KOPT-K1 (cell line): ENCODE results near the gene SEMA4G.

Source experiments
- H3K27ac ChIP-seq: fragments of 200-600 bp; sonication (generic); 2 replicates; pipeline ENCODE4 v1.5.1; 2016; ENCODE audit warnings: antibody characterized with exemption, mild to moderate bottlenecking, low read depth, low read length; ENCODE audit not compliant: poor library complexity, severe bottlenecking
- H3K36me3 ChIP-seq: fragments of 200-600 bp; sonication (generic); 2 replicates; pipeline ENCODE4 v1.5.1; 2017; ENCODE audit warnings: antibody characterized with exemption, mild to moderate bottlenecking, low read length, moderate library complexity; ENCODE audit not compliant: insufficient read depth
- H3K9me3 ChIP-seq: fragments of 200-600 bp; sonication (generic); 2 replicates; pipeline ENCODE4 v1.5.1; 2017; ENCODE audit warnings: antibody characterized with exemption, low read length, mild to moderate bottlenecking; ENCODE audit not compliant: insufficient read depth, poor library complexity, severe bottlenecking

Gene SEMA4G

DNA sequence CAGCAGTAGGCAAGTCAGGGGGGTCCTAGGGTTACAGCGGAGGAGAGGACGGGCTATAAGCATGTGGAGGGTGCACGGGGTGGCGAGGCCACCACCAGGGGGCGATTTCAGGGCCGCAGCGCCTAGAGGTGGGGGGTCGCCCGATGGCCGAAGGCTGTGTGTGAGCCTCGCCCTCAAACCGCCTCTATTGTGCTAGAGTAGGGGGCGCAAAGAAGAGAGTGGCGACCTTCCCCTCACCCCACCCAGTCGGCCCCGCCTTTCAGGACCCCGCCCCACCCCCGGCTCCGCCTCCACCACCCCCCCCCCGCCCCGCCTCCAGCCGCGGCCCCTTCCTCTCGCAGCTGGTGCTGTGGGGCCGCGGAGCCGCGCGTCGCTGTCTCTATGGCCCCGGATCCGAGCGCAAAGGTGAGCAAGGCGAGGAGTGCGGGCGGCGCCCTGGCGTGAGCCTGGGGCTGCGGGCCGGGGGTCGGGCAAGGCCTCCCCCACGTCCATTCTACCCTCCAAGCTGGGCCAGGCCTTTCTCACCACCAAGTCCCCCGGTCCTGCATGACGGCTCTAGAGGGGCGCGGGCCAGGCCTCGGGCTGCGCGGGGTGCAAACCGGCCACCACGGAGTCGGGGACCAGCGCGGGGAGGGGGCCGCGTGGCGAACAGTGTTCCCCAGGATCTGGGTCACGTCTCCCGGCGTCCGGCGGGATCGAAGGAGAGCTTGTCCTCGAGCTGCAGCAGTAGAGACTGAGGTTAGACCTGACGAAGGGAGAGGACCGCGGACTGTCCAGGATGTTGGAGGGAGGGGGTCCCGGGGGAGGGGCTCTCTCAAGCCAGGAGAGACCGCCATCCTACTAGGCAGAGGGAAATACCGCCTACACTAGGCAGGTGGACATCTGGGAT is at the start of gene SEMA4G:
SEMA4G (plus strand) TSS at position 318 of the 889 bp plus-strand sequence. CDS start 3,409 bp downstream, outside the sequence.
- Histone ChIP-seq H3K9me3 (no peaks in the 10 kb centered on the region), H3K27ac (no peak within 1 kb of the TSS), H3K36me3 (peaks cover 29% of the 10 kb centered on the region)

DNA sequence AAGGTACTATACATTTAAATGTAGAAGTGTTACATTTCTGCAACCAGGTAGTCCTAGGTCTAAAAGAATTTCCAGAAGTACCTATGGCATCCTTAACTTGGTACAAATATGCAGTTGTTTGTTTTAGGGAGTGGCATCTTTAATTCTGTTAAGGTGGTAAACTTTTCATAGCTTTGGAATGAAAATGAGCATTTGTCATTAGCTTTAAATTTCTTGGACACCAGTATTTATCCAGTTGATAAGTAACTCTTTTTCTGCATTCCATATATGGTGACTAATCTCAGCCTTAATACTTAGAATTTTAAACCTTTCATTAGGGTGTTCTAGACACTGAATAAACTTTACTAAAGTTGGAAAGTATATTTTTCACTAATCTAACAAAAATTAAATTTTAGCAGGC is 45.7 kb upstream of the SEMA4G start:
- H3K27ac ChIP-seq, result no peak overlapping the region
- no peaks in the 10 kb centered on the region for H3K9me3 ChIP-seq
- peaks cover 100% of the 10 kb centered on the region for H3K36me3 ChIP-seq

DNA sequence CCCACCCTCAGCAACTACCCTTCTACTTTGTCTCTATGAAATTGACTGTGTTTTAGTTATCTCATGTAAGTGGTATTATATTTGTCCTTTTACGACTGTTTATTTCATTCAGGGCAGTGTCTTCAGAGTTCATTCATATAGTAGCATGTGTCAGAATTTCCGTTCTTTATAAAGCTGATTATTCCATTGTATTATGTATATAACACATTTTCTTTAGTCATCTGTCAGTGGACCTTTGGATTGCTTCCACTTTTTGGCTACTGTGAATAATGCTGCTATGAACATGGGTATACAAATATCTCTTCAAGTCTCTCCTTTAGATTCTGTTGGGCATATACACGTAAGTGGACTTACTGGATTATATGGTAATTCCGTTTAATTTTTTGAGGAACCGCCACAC is 42.0 kb upstream of the SEMA4G start:
- Histone ChIP-seq H3K36me3 (peaks cover 100% of the 10 kb centered on the region), H3K27ac (no peak overlapping the region), H3K9me3 (no peaks in the 10 kb centered on the region)

DNA sequence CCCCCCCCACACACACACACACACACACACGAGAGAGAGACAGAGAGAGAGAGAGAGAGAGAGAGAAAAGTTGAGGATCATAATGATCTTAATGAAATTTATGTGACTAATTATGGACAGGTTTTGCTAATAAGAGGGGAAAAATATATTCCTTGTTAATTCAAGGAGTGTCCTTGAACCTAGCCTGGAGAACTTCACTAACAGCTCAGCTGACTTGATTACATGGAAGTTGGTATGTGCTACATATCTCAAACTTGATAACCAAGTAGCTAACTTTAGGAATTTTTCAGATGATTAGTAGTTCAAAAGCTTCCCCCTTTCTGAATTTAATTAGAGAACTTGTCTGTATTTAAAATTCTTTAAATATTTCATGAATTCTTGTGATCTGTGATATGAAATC is 41.3 kb upstream of the SEMA4G start:
- Histone ChIP-seq H3K36me3 (peaks cover 100% of the 10 kb centered on the region), H3K9me3 (no peaks in the 10 kb centered on the region), H3K27ac (no peak overlapping the region)

DNA sequence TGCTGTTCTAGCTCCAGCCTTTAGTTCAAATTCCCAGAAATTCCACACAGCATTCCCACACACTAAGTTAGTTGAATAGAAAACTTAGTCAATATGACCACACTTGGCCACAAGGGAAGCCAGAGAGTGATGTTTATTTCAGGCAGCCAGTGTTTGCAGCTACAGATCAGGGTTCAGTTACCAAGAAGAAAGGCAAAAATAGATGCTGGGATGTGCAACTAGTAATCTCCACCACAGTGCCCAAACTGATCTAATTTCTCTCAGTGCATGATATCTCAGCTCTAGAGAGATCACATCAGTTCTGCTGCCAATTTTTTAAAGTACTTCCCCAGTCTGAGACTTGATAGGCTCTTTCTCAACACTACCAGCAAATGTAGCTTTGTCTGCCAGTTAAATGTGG is 38.9 kb upstream of the SEMA4G start:
- H3K27ac ChIP-seq, result no peak overlapping the region
- H3K36me3 ChIP-seq, result peaks cover 99% of the 10 kb centered on the region
- no peaks in the 10 kb centered on the region for H3K9me3 ChIP-seq

- Histone ChIP-seq H3K36me3 (peaks cover 98% of the 10 kb centered on the region), H3K9me3 (no peaks in the 10 kb centered on the region), H3K27ac (no peak overlapping the region)
Measured at GRCh38 chr10:100934084-100934659, 35.1 kb upstream of the SEMA4G start.

GRCh38 chr10:100939763-100940344 is 29.4 kb upstream of the SEMA4G start:
- Histone ChIP-seq H3K36me3 (peaks cover 93% of the 10 kb centered on the region), H3K9me3 (no peaks in the 10 kb centered on the region), H3K27ac (no peak overlapping the region)

DNA sequence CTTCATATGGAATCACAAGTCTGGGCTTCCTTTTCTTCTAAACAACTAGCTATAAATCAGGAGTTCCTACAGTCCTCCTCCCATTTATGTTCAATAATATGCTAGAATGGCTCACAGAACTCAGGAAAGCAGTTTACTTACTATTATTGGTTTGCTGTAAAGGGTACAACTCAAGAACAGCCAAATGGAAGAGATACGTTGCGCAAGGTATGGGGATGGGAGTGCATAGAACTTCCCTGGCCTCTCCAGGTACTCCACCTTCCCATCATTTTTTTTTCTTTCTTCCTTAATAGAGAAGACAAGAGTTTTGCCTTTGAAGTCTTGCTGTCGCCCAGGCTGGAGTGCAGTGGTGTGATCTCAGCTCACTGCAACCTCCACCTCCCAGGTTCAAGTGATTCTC is 27.1 kb upstream of the SEMA4G start:
- no peaks in the 10 kb centered on the region for H3K9me3 ChIP-seq
- H3K36me3 ChIP-seq, result peaks cover 94% of the 10 kb centered on the region
- H3K27ac ChIP-seq, result no peak overlapping the region

DNA sequence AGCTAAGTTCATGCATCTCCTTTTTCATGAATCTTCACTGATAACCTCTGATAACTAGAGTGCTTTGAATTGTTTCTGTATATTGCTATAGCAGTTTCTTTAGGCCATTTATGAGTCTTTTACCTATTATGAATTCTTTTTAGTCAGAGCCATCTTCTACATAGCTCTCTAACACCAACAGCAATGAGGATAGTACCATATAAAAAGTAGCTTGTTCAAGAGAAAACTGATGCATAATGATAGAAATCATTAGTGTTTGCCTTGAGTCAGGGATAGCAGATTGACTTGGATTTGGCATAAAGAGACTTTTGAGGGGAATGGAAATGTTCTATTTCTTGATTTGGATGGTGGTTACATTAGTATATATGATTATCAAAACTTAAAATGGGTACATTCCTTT is 25.8 kb upstream of the SEMA4G start:
- Histone ChIP-seq H3K9me3 (no peaks in the 10 kb centered on the region), H3K27ac (no peak overlapping the region), H3K36me3 (peaks cover 94% of the 10 kb centered on the region)

- H3K9me3 ChIP-seq, result no peaks in the 10 kb centered on the region
- H3K27ac ChIP-seq, result no peak overlapping the region
- peaks cover 94% of the 10 kb centered on the region for H3K36me3 ChIP-seq
Measured at GRCh38 chr10:100945754-100946153, 23.6 kb upstream of the SEMA4G start.

- Histone ChIP-seq H3K9me3 (no peaks in the 10 kb centered on the region), H3K36me3 (peaks cover 97% of the 10 kb centered on the region), H3K27ac (no peak overlapping the region)
Measured at GRCh38 chr10:100948916-100949315, 20.4 kb upstream of the SEMA4G start.

DNA sequence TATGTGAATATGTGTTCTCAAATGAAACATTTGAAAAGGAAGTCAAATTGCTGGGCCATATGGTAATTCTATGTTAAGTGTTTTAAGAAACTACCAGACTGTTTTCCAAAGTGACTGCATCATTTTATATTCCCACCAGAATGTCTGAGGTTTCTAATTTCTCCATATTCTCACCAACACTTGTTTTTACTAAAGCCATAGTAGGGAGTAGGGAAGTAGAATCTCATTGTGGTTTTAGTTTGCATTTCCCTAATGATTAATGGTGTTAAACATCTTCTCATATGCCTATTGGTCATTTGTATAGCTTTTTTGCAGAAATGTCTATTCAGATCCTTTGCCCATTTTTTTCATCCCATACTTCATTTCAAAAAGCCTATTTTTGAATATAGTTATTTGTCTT is 9.1 kb upstream of the SEMA4G start:
- H3K9me3 ChIP-seq, result no peaks in the 10 kb centered on the region
- no peak overlapping the region for H3K27ac ChIP-seq
- peaks cover 97% of the 10 kb centered on the region for H3K36me3 ChIP-seq

GRCh38 chr10:100962351-100963080 is 6.8 kb upstream of the SEMA4G start:
- H3K9me3 ChIP-seq, result no peaks in the 10 kb centered on the region
- H3K27ac ChIP-seq, result no peak overlapping the region
- H3K36me3 ChIP-seq, result peaks cover 97% of the 10 kb centered on the region

DNA sequence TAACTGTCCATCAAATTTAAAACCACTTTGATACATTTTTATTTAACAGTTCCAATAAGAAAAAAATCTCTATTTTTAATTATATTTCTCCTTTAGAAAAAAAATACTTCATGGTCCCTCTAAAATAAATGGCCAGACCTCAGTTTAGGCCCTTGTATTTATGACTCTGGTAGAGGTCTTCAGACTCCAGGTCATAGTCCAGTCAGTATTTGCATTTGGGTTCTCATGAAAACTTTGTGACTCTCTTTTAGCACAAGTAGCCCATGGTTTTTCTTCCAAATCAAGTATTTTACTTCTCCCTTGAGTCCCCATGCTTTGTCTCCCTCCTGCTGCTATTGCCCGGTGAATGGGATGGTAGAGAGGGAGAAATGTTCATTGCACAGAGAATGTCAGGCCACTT is 5.5 kb upstream of the SEMA4G start:
- Histone ChIP-seq H3K9me3 (no peaks in the 10 kb centered on the region), H3K36me3 (peaks cover 85% of the 10 kb centered on the region), H3K27ac (no peak overlapping the region)

DNA sequence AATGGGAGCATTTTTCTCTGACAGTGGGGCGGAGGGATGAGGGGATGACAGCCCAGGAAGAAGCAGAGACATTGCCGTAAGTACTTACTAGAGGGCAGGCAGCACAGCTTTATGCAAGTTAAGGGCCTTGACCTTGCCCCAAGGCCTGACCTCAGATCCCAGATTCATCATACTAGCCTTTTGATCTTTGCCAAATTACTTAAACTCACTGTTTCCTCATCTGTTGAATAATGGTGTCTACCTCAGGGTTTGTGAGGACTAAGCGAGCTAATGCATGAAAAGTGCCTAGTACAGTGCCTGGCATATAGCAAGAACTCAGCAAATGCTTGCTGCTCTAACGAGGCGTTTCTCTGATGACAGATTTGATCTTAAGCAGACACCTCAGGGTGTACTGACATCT is 3.5 kb upstream of the SEMA4G start:
- no peak overlapping the region for H3K27ac ChIP-seq
- H3K9me3 ChIP-seq, result no peaks in the 10 kb centered on the region
- peaks cover 65% of the 10 kb centered on the region for H3K36me3 ChIP-seq
